Measurements from ENCODE around the gene SLC16A12. TPM values are rescaled to one million over a fixed set of nuclear protein-coding genes. Genes with fewer than 3 reads are reported as not detected.

Gene SLC16A12
- total RNA-seq, 1 experiment from 2014 or later = 0.77 TPM

- no peak overlapping the region for H4K91ac ChIP-seq (ENCODE audit: insufficient read length, low read depth, low read length)
- no peak overlapping the region for H4K8ac ChIP-seq (replicated peaks; ENCODE audit: insufficient read length, low read depth, low read length)
- no peak overlapping the region for H2BK15ac ChIP-seq (ENCODE audit: low read depth, low read length)
- H3K56ac ChIP-seq (ENCODE audit: insufficient read length, low read depth, low read length) = no peak overlapping the region
- no peaks in the 10 kb centered on the region for H3K27me3 ChIP-seq (ENCODE audit: insufficient read depth, low read length)
- H4K20me1 ChIP-seq (ENCODE audit: control insufficient read depth, insufficient read depth, insufficient read length) = no peaks in the 10 kb centered on the region
- no peak overlapping the region for H2AFZ ChIP-seq (ENCODE audit: low read length)
- peaks cover 0 to 6% (median 0%) of the 10 kb centered on the region in 3 experiments; a peak in 1 of 7 replicates for H3K36me3 Mint-ChIP-seq (ENCODE audit: insufficient read depth in 1 of 3, low read depth in 3 of 3)
- H3K4me2 ChIP-seq (ENCODE audit: insufficient read depth, insufficient read length, low read length) = no peak overlapping the region
- peaks cover 25 to 37% of the 10 kb centered on the region in 2 experiments for H3K4me1 Mint-ChIP-seq
- no peak overlapping the region for H3K14ac ChIP-seq (ENCODE audit: insufficient read depth, low read length)
- WGBS (ENCODE audit: extremely low coverage, insufficient read length, low lambda C conversion rate) = no CpG with 5 or more reads among the region's 1 CpG
- DNase-seq = no peak
- no peaks in the 10 kb centered on the region for H3K9me3 Mint-ChIP-seq
- peaks cover 5% of the 10 kb centered on the region; the same call in 1 of the 2 replicates for H3K4me1 ChIP-seq (ENCODE audit: insufficient read depth, low read length)
- H3K9me3 ChIP-seq (ENCODE audit: control insufficient read depth, low read depth, low read length) = no peaks in the 10 kb centered on the region
- H3K4me3 Mint-ChIP-seq = no peak overlapping the region
- H3K27ac ChIP-seq (ENCODE audit: insufficient read length, low read depth, low read length) = no peak overlapping the region
- H3K27ac Mint-ChIP-seq = no peak overlapping the region
- H3K79me2 ChIP-seq (ENCODE audit: insufficient read depth, low read length) = no peaks in the 10 kb centered on the region
- no peak overlapping the region for H4K5ac ChIP-seq (ENCODE audit: insufficient read length, low read depth, low read length)
- TF ChIP-seq, protein P1, sequence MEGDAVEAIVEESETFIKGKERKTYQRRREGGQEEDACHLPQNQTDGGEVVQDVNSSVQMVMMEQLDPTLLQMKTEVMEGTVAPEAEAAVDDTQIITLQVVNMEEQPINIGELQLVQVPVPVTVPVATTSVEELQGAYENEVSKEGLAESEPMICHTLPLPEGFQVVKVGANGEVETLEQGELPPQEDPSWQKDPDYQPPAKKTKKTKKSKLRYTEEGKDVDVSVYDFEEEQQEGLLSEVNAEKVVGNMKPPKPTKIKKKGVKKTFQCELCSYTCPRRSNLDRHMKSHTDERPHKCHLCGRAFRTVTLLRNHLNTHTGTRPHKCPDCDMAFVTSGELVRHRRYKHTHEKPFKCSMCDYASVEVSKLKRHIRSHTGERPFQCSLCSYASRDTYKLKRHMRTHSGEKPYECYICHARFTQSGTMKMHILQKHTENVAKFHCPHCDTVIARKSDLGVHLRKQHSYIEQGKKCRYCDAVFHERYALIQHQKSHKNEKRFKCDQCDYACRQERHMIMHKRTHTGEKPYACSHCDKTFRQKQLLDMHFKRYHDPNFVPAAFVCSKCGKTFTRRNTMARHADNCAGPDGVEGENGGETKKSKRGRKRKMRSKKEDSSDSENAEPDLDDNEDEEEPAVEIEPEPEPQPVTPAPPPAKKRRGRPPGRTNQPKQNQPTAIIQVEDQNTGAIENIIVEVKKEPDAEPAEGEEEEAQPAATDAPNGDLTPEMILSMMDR (conservative IDR thresholded peaks at IDR 0.05) = no peak
- no peak overlapping the region for H3K9ac ChIP-seq (ENCODE audit: extremely low read depth, insufficient read length, low read length)
- no peak overlapping the region for H2BK5ac ChIP-seq (ENCODE audit: insufficient read length, low read length)
- H3K79me1 ChIP-seq (ENCODE audit: insufficient read depth, low read depth, low read length, poor library complexity, severe bottlenecking) = no peaks in the 10 kb centered on the region
- no peak overlapping the region for H2BK120ac ChIP-seq (ENCODE audit: low read depth, low read length, poor library complexity, severe bottlenecking)
- no peaks in the 10 kb centered on the region for H3K23me2 ChIP-seq (ENCODE audit: insufficient read length, low read depth, low read length, poor library complexity, severe bottlenecking)
- no peak overlapping the region for H3K4ac ChIP-seq (ENCODE audit: low read depth, low read length)
- H2AK5ac ChIP-seq (ENCODE audit: insufficient read length, low read length) = no peak overlapping the region
- H2BK20ac ChIP-seq (ENCODE audit: low read depth, low read length, poor library complexity, severe bottlenecking) = no peak overlapping the region
- H3K23ac ChIP-seq (ENCODE audit: insufficient read length, low read depth, low read length) = no peak overlapping the region
- H3T11ph ChIP-seq (ENCODE audit: low read length) = no peak overlapping the region
- H3K18ac ChIP-seq (ENCODE audit: insufficient read length, low read depth, low read length) = no peak overlapping the region
- H2BK12ac ChIP-seq (ENCODE audit: insufficient read length, low read depth, low read length) = no peak overlapping the region
- H3K27me3 Mint-ChIP-seq (ENCODE audit: low read depth) = no peaks in the 10 kb centered on the region
These were observed 29.8 kb upstream of the SLC16A12 start for GRCh38 chr10:89565180-89565579.

All from H9 (cell line).